DOHH2 (cell line): ENCODE data around the gene CTNNBIP1.

ENCODE experiments used
- CTCF ChIP-seq: fragments of 200-600 bp; sonication (generic); IDR thresholded peaks from one replicate; pipeline ENCODE4 v1.5.1; 2014; ENCODE audit warnings: antibody characterized with exemption, mild to moderate bottlenecking, low read depth, low read length; ENCODE audit not compliant: poor library complexity, severe bottlenecking
- EZH2phosphoT487 ChIP-seq: fragments of 200-600 bp; sonication (generic); IDR thresholded peaks from 2 replicates; pipeline ENCODE4 v1.6.1; 2017; ENCODE audit warnings: borderline replicate concordance, mild to moderate bottlenecking, antibody characterized with exemption, low read length, moderate library complexity, mixed read lengths

GRCh38 chr1:9888886-9889285 lies 21.2 kb downstream of the CTNNBIP1 start:
- TF ChIP-seq CTCF = no peak
- no peak for TF ChIP-seq EZH2phosphoT487
